Activated CD8-positive, alpha-beta T cell treated with anti-CD3 and anti-CD28 coated beads, Interleukin-2, amount 10 ng/mL, durations not matched to agents 7 days and 5 days (primary cell): ENCODE results near the gene SPECC1. TPM values are rescaled to one million over a fixed set of nuclear protein-coding genes. Genes with fewer than 3 reads are reported as not detected.

Experiments
- ATAC-seq: fragments of 150-1000 bp; cut with Tn5 transposase; one replicate; pipeline ENCODE4 v1.10.0; 2021; ENCODE audit warnings: moderate library complexity
- CTCF ChIA-PET: fragments of 350-600 bp; sonication (Branson Sonifier 250); formaldehyde crosslinking; loops from one replicate; lab custom pipeline; 2021; ENCODE audit warnings: antibody characterized with exemption; lab: Charles Lee
- POLR2A ChIA-PET: fragments of 350-600 bp; sonication (Branson Sonifier 250); formaldehyde crosslinking; loops from one replicate; lab custom pipeline; 2021; ENCODE audit warnings: antibody characterized with exemption; lab: Charles Lee
- DNase-seq: peaks from one replicate; pipeline ENCODE4 v3.0.0-alpha.2; 2020
- H3K27ac Mint-ChIP-seq: one replicate; pipeline ENCODE4 v1.8.0; 2021; ENCODE audit warnings: mild to moderate bottlenecking, mixed read lengths
- H3K27me3 Mint-ChIP-seq: one replicate; pipeline ENCODE4 v1.8.0; 2021; ENCODE audit warnings: low read depth, mixed read lengths
- H3K36me3 Mint-ChIP-seq: one replicate; pipeline ENCODE4 v1.8.0; 2021; ENCODE audit warnings: low read depth, mixed read lengths
- H3K4me1 Mint-ChIP-seq: one replicate; pipeline ENCODE4 v1.8.0; 2021; ENCODE audit warnings: low read depth, mixed read lengths
- H3K4me3 Mint-ChIP-seq: one replicate; pipeline ENCODE4 v1.8.0; 2021; ENCODE audit warnings: mild to moderate bottlenecking, mixed read lengths
- H3K9me3 Mint-ChIP-seq: one replicate; pipeline ENCODE4 v1.8.0; 2022; ENCODE audit warnings: mixed read lengths; ENCODE audit not compliant: insufficient read depth
- total RNA-seq, 2 experiments: library from RNA; stranded (reverse); gene quantifications; one replicate each; pipeline ENCODE4 v1.2.3, GENCODE V29; 2021

The SPECC1 gene
- total RNA-seq, 2 experiments from 2014 or later, result 4.2 to 5.3 TPM

GRCh38 chr17:20171741-20172365 is 162.7 kb downstream of the SPECC1 start:
- no peak overlapping the region for H3K4me3 Mint-ChIP-seq
- no peak for DNase-seq
- H3K36me3 Mint-ChIP-seq, result no peaks in the 10 kb centered on the region
- peaks cover 12% of the 10 kb centered on the region for H3K27me3 Mint-ChIP-seq
- H3K9me3 Mint-ChIP-seq, result no peaks in the 10 kb centered on the region
- ATAC-seq, result no peak
- ChIA-PET CTCF (no interaction called here), POLR2A (no interaction called here)
- H3K27ac Mint-ChIP-seq, result no peak overlapping the region
- no peaks in the 10 kb centered on the region for H3K4me1 Mint-ChIP-seq

DNA sequence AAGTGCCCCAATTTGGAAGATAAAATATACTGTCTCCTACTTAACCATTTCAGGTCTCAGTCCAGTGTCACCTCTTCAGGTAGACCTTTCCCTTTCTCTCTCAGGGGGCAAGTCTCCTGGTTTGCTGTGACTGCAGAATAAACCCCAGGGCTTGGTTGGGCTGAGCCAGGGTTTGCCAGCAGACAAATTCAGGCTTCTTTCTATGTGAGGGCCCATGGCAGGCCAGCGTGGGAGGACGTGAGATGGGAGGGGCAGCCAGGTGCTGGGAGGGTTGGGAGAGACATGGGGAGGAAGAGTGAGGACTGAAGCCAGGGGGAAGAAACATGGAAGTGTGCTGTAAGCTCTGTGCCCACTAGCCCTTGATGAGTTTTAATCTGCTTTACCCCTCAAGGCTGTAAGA is 163.2 kb downstream of the SPECC1 start:
- no peak for DNase-seq
- no peaks in the 10 kb centered on the region for H3K36me3 Mint-ChIP-seq
- ChIA-PET POLR2A (no interaction called here), CTCF (interaction anchor here (1.4 kb wide), 1 partner anchor 14 kb away, joined by 3 read pairs; no protein-coding TSS in a partner anchor)
- no peaks in the 10 kb centered on the region for H3K9me3 Mint-ChIP-seq
- no peak overlapping the region for H3K4me3 Mint-ChIP-seq
- no peaks in the 10 kb centered on the region for H3K4me1 Mint-ChIP-seq
- peaks cover 12% of the 10 kb centered on the region for H3K27me3 Mint-ChIP-seq
- no peak for ATAC-seq
- H3K27ac Mint-ChIP-seq, result no peak overlapping the region

DNA sequence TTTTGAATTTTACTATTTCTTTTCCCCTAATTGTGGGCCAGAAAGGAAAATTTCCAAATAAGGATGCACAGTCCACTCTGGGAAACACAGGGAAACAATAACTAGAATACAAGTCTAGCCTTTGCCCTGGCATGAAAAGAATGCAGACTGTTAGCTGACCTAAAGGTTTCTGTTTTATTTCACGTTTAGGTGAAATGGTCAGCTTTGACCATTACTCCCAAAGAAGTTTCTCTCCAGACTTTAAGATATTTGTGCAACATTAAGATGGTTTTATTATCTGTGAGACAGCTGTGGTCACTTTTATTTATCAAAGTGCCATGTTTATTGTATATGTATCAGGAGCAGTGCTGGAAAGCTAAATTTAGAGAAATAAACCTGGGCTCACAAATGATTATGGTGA is 163.9 kb downstream of the SPECC1 start:
- Mint-ChIP-seq H3K27me3 (peaks cover 12% of the 10 kb centered on the region), H3K9me3 (no peaks in the 10 kb centered on the region), H3K4me1 (no peaks in the 10 kb centered on the region), H3K36me3 (no peaks in the 10 kb centered on the region), H3K4me3 (no peak overlapping the region), H3K27ac (no peak overlapping the region)
- CTCF ChIA-PET, result interaction anchor here (1.4 kb wide), 1 partner anchor 14 kb away, joined by 3 read pairs; no protein-coding TSS in a partner anchor
- POLR2A ChIA-PET, result no interaction called here
- DNase-seq (no peak), ATAC-seq (no peak)

DNA sequence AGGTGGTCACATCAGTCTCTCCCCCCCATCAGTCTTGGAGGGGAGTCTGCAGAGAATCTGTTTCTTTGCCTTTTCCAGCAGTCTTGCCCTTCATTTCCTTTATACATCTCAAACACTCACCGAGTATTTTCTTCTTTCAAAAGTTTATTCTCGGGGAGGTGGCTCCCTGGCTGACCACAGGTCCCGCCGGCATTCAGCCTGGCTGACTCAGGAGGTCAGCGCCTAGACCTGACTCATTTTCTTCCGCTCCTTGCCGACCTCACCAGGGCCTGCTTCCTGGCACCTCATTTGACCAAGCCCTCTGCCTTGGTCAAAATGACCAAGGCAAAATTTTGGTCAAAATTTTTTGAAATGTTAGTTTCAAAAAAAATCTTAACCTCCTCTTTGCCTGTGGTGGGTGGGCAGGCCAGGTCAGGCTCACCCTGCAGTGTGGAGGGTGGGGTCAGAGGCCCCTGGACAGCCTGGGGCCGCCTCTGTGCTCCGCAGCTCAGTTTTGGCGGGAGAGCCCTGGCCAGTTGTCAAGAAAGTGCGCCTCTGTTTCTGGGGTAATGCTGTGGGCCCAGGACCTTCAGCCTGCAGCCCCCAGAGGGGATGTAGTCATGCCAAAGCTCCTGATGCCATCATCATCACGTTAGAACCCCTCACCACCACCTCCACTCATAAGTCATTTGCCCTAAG is 165.6 kb downstream of the SPECC1 start:
- Mint-ChIP-seq H3K27me3 (peaks cover 17% of the 10 kb centered on the region), H3K4me1 (no peaks in the 10 kb centered on the region), H3K9me3 (no peaks in the 10 kb centered on the region), H3K4me3 (no peak overlapping the region), H3K36me3 (no peaks in the 10 kb centered on the region), H3K27ac (no peak overlapping the region)
- ATAC-seq (no peak), DNase-seq (no peak)
- ChIA-PET CTCF (no interaction called here), POLR2A (no interaction called here)

- ChIA-PET POLR2A (no interaction called here), CTCF (no interaction called here)
- no peak for DNase-seq
- Mint-ChIP-seq H3K4me1 (no peaks in the 10 kb centered on the region), H3K27me3 (peaks cover 14% of the 10 kb centered on the region), H3K36me3 (no peaks in the 10 kb centered on the region), H3K27ac (no peak overlapping the region), H3K9me3 (no peaks in the 10 kb centered on the region), H3K4me3 (no peak overlapping the region)
- no peak for ATAC-seq
Measured at GRCh38 chr17:20179041-20179440, 169.9 kb downstream of the SPECC1 start.

GRCh38 chr17:20180661-20181060 is 171.5 kb downstream of the SPECC1 start:
- peaks cover 14% of the 10 kb centered on the region for H3K27me3 Mint-ChIP-seq
- ChIA-PET POLR2A (no interaction called here), CTCF (no interaction called here)
- ATAC-seq (no peak), DNase-seq (no peak)
- no peaks in the 10 kb centered on the region for H3K9me3 Mint-ChIP-seq
- H3K27ac Mint-ChIP-seq, result no peak overlapping the region
- no peak overlapping the region for H3K4me3 Mint-ChIP-seq
- no peaks in the 10 kb centered on the region for H3K4me1 Mint-ChIP-seq
- no peaks in the 10 kb centered on the region for H3K36me3 Mint-ChIP-seq

DNA sequence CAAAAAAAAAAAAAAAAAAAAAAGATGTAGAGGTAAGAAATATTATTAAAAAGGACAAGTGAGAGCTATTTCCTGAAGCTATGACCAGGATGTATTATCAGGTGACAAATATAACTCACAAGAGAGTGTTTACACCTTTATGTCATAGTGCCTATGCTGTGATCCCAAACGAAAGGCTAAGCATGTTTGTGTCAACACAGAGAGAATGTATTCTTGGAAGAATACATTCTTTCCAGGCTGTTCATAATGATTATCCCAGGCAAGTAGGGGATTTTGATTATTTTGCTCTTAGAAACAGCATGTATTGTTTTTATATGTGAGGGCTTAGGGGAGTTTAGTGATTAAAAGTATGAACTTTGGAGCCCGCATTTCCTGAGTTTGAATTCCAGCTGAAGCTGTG is 175.0 kb downstream of the SPECC1 start:
- H3K4me3 Mint-ChIP-seq, result no peak overlapping the region
- ChIA-PET CTCF (interaction anchor here (1.7 kb wide), 1 partner anchor 42 kb away, joined by 5 read pairs; no protein-coding TSS in a partner anchor), POLR2A (no interaction called here)
- H3K27ac Mint-ChIP-seq, result no peak overlapping the region
- no peaks in the 10 kb centered on the region for H3K36me3 Mint-ChIP-seq
- H3K27me3 Mint-ChIP-seq, result peaks cover 6% of the 10 kb centered on the region
- H3K9me3 Mint-ChIP-seq, result no peaks in the 10 kb centered on the region
- ATAC-seq (no peak), DNase-seq (no peak)
- no peaks in the 10 kb centered on the region for H3K4me1 Mint-ChIP-seq

GRCh38 chr17:20184977-20185619 is 175.9 kb downstream of the SPECC1 start:
- H3K36me3 Mint-ChIP-seq, result no peaks in the 10 kb centered on the region
- ATAC-seq (no peak), DNase-seq (no peak)
- H3K27ac Mint-ChIP-seq, result no peak overlapping the region
- ChIA-PET CTCF (interaction anchor here (0.7 to 1.7 kb wide), 2 partner anchors 16 to 41 kb away, joined by 3 to 5 read pairs; no protein-coding TSS in a partner anchor), POLR2A (no interaction called here)
- H3K9me3 Mint-ChIP-seq, result no peaks in the 10 kb centered on the region
- no peaks in the 10 kb centered on the region for H3K4me1 Mint-ChIP-seq
- no peak overlapping the region for H3K4me3 Mint-ChIP-seq
- H3K27me3 Mint-ChIP-seq, result peaks cover 4% of the 10 kb centered on the region

DNA sequence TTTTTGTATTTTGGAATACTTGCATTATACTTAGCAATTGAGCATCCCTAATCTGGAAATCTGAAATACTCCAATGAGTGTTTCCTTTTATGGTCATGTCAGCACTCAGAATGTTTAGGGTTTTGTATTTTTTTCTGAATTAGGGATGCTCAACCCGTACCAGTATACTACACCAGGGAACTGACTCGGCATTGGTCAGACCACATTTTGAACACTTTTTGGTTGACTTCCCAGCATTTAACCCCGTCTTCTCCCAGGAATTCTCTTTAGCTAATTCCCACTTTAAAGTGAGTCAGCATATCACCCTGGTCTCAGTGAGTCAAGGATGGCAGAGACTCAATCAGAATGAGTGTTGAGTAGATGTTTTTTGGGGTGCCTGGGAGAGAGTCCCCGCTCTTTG is 177.9 kb downstream of the SPECC1 start:
- Mint-ChIP-seq H3K4me3 (no peak overlapping the region), H3K9me3 (no peaks in the 10 kb centered on the region), H3K4me1 (no peaks in the 10 kb centered on the region), H3K27ac (no peak overlapping the region), H3K27me3 (no peaks in the 10 kb centered on the region), H3K36me3 (no peaks in the 10 kb centered on the region)
- ChIA-PET POLR2A (no interaction called here), CTCF (no interaction called here)
- no peak for ATAC-seq
- DNase-seq, result no peak

- Mint-ChIP-seq H3K27ac (no peak overlapping the region), H3K4me1 (no peaks in the 10 kb centered on the region), H3K9me3 (no peaks in the 10 kb centered on the region), H3K36me3 (no peaks in the 10 kb centered on the region), H3K4me3 (no peak overlapping the region), H3K27me3 (no peaks in the 10 kb centered on the region)
- ATAC-seq, result no peak
- DNase-seq, result no peak
- CTCF ChIA-PET, result no interaction called here
- POLR2A ChIA-PET, result no interaction called here
Measured at GRCh38 chr17:20189302-20189701, 180.1 kb downstream of the SPECC1 start.

DNA sequence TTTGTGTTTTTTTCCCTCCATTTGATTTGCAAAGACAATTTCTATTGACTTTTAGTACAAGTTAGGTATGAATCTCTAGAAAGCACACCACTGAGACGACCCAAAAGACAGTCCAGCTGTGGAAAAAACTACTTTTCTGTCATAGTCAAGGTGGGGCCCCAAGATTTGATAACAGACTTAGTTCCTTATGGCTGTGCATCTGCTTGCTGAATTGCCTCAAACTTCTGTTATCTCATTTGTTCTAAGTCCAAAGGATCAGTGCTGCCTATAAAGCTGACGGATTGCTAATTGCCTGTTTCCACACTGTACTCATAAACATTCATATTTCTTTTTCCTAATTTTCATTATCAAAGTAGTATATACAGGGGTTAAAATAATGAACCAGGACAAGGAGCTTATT is 180.8 kb downstream of the SPECC1 start:
- Mint-ChIP-seq H3K27me3 (no peaks in the 10 kb centered on the region), H3K36me3 (no peaks in the 10 kb centered on the region), H3K4me3 (no peak overlapping the region), H3K9me3 (no peaks in the 10 kb centered on the region), H3K4me1 (no peaks in the 10 kb centered on the region), H3K27ac (no peak overlapping the region)
- ATAC-seq (no peak), DNase-seq (no peak)
- ChIA-PET CTCF (no interaction called here), POLR2A (no interaction called here)

- ATAC-seq, result no peak
- Mint-ChIP-seq H3K27ac (no peak overlapping the region), H3K4me1 (no peaks in the 10 kb centered on the region), H3K27me3 (no peaks in the 10 kb centered on the region), H3K36me3 (no peaks in the 10 kb centered on the region), H3K4me3 (no peak overlapping the region), H3K9me3 (no peaks in the 10 kb centered on the region)
- no peak for DNase-seq
- POLR2A ChIA-PET, result no interaction called here
- CTCF ChIA-PET, result no interaction called here
Measured at GRCh38 chr17:20190605-20191004, 181.4 kb downstream of the SPECC1 start.
